K562 (cell line): ENCODE results near the gene LGALS7. TPM values are rescaled to one million over a fixed set of nuclear protein-coding genes. Genes with fewer than 3 reads are reported as not detected.
A peak's percentile ranks its signal among the peaks of the same experiment; 100 is the strongest.

ENCODE experiments used
- ATF6 ChIP-seq: sonication (generic); formaldehyde crosslinking; IDR thresholded peaks from 2 replicates; pipeline ENCODE4 v1.4.0; 2020; ENCODE audit warnings: mild to moderate bottlenecking, missing genetic modification reagents
- C11orf30 ChIP-seq: fragments of 450-650 bp; IDR thresholded peaks from 2 replicates; pipeline ENCODE4 v1.6.1; 2016; ENCODE audit warnings: low read depth, mild to moderate bottlenecking
- MBD1 ChIP-seq: fragments of 250-450 bp; sonication (Bioruptor Pico); IDR thresholded peaks from 2 replicates; pipeline ENCODE4 v1.8.0; 2022; ENCODE audit warnings: inconsistent platforms
- MGA ChIP-seq: fragments of 450-650 bp; IDR thresholded peaks from 2 replicates; pipeline ENCODE4 v1.6.1; 2016; ENCODE audit warnings: mild to moderate bottlenecking, moderate library complexity
- NBN ChIP-seq: fragments of 450-650 bp; IDR thresholded peaks from 2 replicates; pipeline ENCODE4 v1.6.1; 2016; ENCODE audit warnings: low read depth, mild to moderate bottlenecking
- RCOR1 ChIP-seq, 2 experiments: IDR thresholded peaks; 2 replicates each; pipeline ENCODE4 v1.6.1; 2012; ENCODE audit warnings: low read depth in 2 of 2, low read length in 2 of 2, borderline replicate concordance in 1 of 2, improper control_type of control experiment in 1 of 2
- SETDB1 ChIP-seq: IDR thresholded peaks from one replicate; pipeline ENCODE4 v1.6.1; 2012; ENCODE audit warnings: low read length, control low read depth, inconsistent platforms
- TCFL5 ChIP-seq: fragments of 250-450 bp; sonication (Bioruptor Pico); conservative IDR thresholded peaks from 2 replicates; pipeline ENCODE4 v1.6.1; 2021; ENCODE audit warnings: mild to moderate bottlenecking, moderate library complexity, matching md5 sums
- ZFP91 ChIP-seq: sonication (generic); formaldehyde crosslinking; IDR thresholded peaks from 2 replicates; pipeline ENCODE4 v1.8.0; 2022; ENCODE audit warnings: mild to moderate bottlenecking, missing genetic modification reagents
- polyA plus RNA-seq, 8 experiments: library from polyadenylated mRNA; depleted of rRNA in 4 of 8; stranded (reverse) in 5 of 8; unstranded in 3 of 8; fragments of >200 nt; fragmentation: Nextera tagmentation in 2 of 8; fragmentation: Illumina TruSeq in 1 of 8; extraction: Ambion mirVana in 2 of 8; extraction: Trizol in 1 of 8; gene quantifications; 2 replicates each; pipeline versions ENCODE4 v1.2.1 to v1.2.3, GENCODE V29; 2011 to 2014; ENCODE audit warnings: inconsistent platforms in 1 of 8, missing spikeins in 1 of 8
- total RNA-seq, 7 experiments: library from RNA; depleted of rRNA in 6 of 7; stranded (reverse); fragments of >200 nt in 6 of 7; fragmentation: Illumina TruSeq in 2 of 7; extraction: Trizol in 2 of 7; gene quantifications; 2 replicates each; pipeline versions ENCODE4 v1.2.1 to v1.2.3, GENCODE V29; 2011 to 2021; ENCODE audit warnings: low replicate concordance in 1 of 7

The LGALS7 gene
- total and polyA plus RNA-seq, 9 of the 15 experiments (the other 6 are each of a cell fraction or from before 2014, with no cell fraction given) = not detected

GRCh38 chr19:38727868-38728660 lies 45.3 kb downstream of the LGALS7 start (continued):
- no peak; the same call in 1 of the 2 replicates for TF ChIP-seq MGA
- TF ChIP-seq MBD1 = no peak
- no peak for TF ChIP-seq C11orf30
- peak; percentile 40; the same call in 1 of the 2 replicates for TF ChIP-seq NBN
- peak in 1 of 2 experiments; percentile 74; a peak in 2 of 4 replicates for TF ChIP-seq RCOR1 (IDR thresholded peaks at IDR 0.05; ENCODE audit: borderline replicate concordance in 1 of 2, low read depth in 2 of 2, low read length in 2 of 2)
- no peak for TF ChIP-seq SETDB1
- no peak for TF ChIP-seq ATF6 (CRISPR knock-in tag)
- no peak for TF ChIP-seq ZFP91 (CRISPR knock-in tag)
- no peak for TF ChIP-seq TCFL5 (CRISPR knock-in tag)
